ENCODE measurements around the gene FBXL3. TPM values are rescaled to one million over a fixed set of nuclear protein-coding genes. Genes with fewer than 3 reads are reported as not detected.

Gene FBXL3
- total and polyA plus RNA-seq, 2 of the 8 experiments (the other 6 are each of a cell fraction or from before 2014, with no cell fraction given), result 4.9 to 14.9 TPM

- Histone ChIP-seq H4K91ac (replicated peaks; ENCODE audit: insufficient read length, low read length) (no peak overlapping the region), H3K27me3 (replicated peaks in 1 of 4; ENCODE audit: control insufficient read depth in 3 of 4, extremely low read depth in 1 of 4, insufficient read depth in 3 of 4, low read length in 3 of 4) (no peaks in the 10 kb centered on the region), H2AFZ (ENCODE audit: low read length) (no peak overlapping the region), H3K23ac (ENCODE audit: insufficient read length) (no peak overlapping the region), H2BK120ac (replicated peaks; ENCODE audit: low read depth, low read length) (no peak overlapping the region), H3K4me1 (replicated peaks in 1 of 4; ENCODE audit: control insufficient read depth in 3 of 4, insufficient read depth in 4 of 4, low read length in 3 of 4) (no peaks in the 10 kb centered on the region), H3K9me3 (ENCODE audit: insufficient read depth in 2 of 2, low read depth in 1 of 2, low read length in 1 of 2) (no peaks in the 10 kb centered on the region), H2BK20ac (ENCODE audit: low read length) (no peak overlapping the region), H2BK15ac (ENCODE audit: low read length) (no peak overlapping the region), H3K56ac (replicated peaks; ENCODE audit: insufficient read length, low read depth, low read length) (no peak overlapping the region), H4K20me1 (replicated peaks in 1 of 2; ENCODE audit: control insufficient read depth in 1 of 2, insufficient read depth in 2 of 2, low read length in 2 of 2) (peaks cover 0 to 2% of the 10 kb centered on the region in 2 experiments), H2BK12ac (ENCODE audit: low read depth, low read length) (no peak overlapping the region), H3K79me1 (ENCODE audit: low read depth, low read length) (no peaks in the 10 kb centered on the region), H3K9ac (replicated peaks in 1 of 4; ENCODE audit: extremely low read depth in 1 of 4, low read depth in 3 of 4, low read length in 3 of 4) (no peak overlapping the region), H3K4me3 (ENCODE audit: extremely low read depth in 1 of 4, insufficient read depth in 2 of 4, low read depth in 3 of 4, low read length in 4 of 4) (no peak overlapping the region), H3K79me2 (ENCODE audit: control insufficient read depth in 1 of 2, insufficient read depth in 2 of 2, low read length in 2 of 2) (peaks cover 0 to 12% of the 10 kb centered on the region in 2 experiments; a peak in 2 of 4 replicates), H3K18ac (ENCODE audit: extremely low read depth, low read length) (no peak overlapping the region), H3K36me3 (ENCODE audit: control insufficient read depth in 2 of 4, insufficient read depth in 4 of 4, low read length in 3 of 4) (peaks cover 17 to 73% (median 39%) of the 10 kb centered on the region in 4 experiments), H4K5ac (ENCODE audit: insufficient read length, low read depth, low read length) (no peak overlapping the region), H3K27ac (ENCODE audit: low read depth, low read length) (no peak overlapping the region), H3K4me2 (ENCODE audit: insufficient read depth in 1 of 2, low read depth in 2 of 2, low read length in 2 of 2) (no peak overlapping the region), H3K4ac (replicated peaks; ENCODE audit: insufficient read length, low read depth, low read length) (no peak overlapping the region), H2BK5ac (ENCODE audit: low read depth, low read length) (no peak overlapping the region), H3K14ac (ENCODE audit: insufficient read length) (no peak overlapping the region), H2AK5ac (ENCODE audit: low read depth, low read length) (no peak overlapping the region), H4K8ac (ENCODE audit: extremely low read depth, insufficient read depth, low read length) (no peak overlapping the region), H3K23me2 (ENCODE audit: low read depth, low read length) (no peaks in the 10 kb centered on the region; the same call in 1 of the 2 replicates)
- no peak for DNase-seq (ENCODE audit: low read depth in 1 of 2, low spot score in 2 of 2)
- POLR2A ChIA-PET (ENCODE audit: partially characterized antibody), result interaction anchor here (1.8 kb wide), 1 partner anchor 12 kb away, joined by 5 read pairs; the partner anchor contains the start of gene FBXL3
- FAIRE-seq, result no peak
- CTCF ChIA-PET (ENCODE audit: partially characterized antibody), result interaction anchor here (0.9 to 2.2 kb wide), 2 partner anchors 12 to 14 kb away, joined by 4 to 8 read pairs; no protein-coding TSS in a partner anchor
- WGBS, 2 experiments (ENCODE audit: extremely low coverage in 1 of 2, insufficient coverage in 1 of 2, insufficient read length in 1 of 2, insufficient replicate concordance in 2 of 2, low coverage in 1 of 2, low lambda C conversion rate in 2 of 2, missing lambda C conversion rate in 1 of 2), result 95% methylated on average over 2 of the region's 2 CpGs; no CpG with 5 or more reads in 1 of the 2 experiments
- TF ChIP-seq RNF2 (IDR thresholded peaks at IDR 0.05; ENCODE audit: borderline replicate concordance, low read depth, low read length, missing control alignments, poor library complexity, severe bottlenecking), result no peak
- no peak for TF ChIP-seq POLR2AphosphoS5 (IDR thresholded peaks at IDR 0.05; ENCODE audit: low read depth, low read length)
- TF ChIP-seq POLR2A (IDR thresholded peaks at IDR 0.05; ENCODE audit: control extremely low read depth in 1 of 2, low read depth in 2 of 2, low read length in 2 of 2), result no peak
- TF ChIP-seq NANOG (IDR thresholded peaks at IDR 0.05; ENCODE audit: insufficient read depth, low read depth, low read length, poor library complexity, severe bottlenecking), result no peak
- no peak for TF ChIP-seq KDM5A (IDR thresholded peaks at IDR 0.05; ENCODE audit: low read length)
- no peak for TF ChIP-seq MAX (IDR thresholded peaks at IDR 0.05)
- no peak for TF ChIP-seq EGR1 (IDR thresholded peaks at IDR 0.05; ENCODE audit: borderline replicate concordance, low read depth, low read length)
- TF ChIP-seq HDAC6 (IDR thresholded peaks at IDR 0.05; ENCODE audit: low read depth, low read length), result no peak
- TF ChIP-seq EP300 (IDR thresholded peaks at IDR 0.05; ENCODE audit: borderline replicate concordance in 1 of 2, low read depth in 2 of 2, low read length in 2 of 2), result no peak
- TF ChIP-seq PHF8 (conservative IDR thresholded peaks at IDR 0.05; ENCODE audit: low read depth, low read length), result no peak
These were observed 11.9 kb downstream of the FBXL3 start for GRCh38 chr13:77014906-77015685.
